ENCODE measurements around the gene CREB3. TPM values are rescaled to one million over a fixed set of nuclear protein-coding genes. Genes with fewer than 3 reads are reported as not detected.

The CREB3 gene
- total RNA-seq, 8 experiments from 2014 or later, result 24.7 to 77.7 (median 56.2) TPM

DNA sequence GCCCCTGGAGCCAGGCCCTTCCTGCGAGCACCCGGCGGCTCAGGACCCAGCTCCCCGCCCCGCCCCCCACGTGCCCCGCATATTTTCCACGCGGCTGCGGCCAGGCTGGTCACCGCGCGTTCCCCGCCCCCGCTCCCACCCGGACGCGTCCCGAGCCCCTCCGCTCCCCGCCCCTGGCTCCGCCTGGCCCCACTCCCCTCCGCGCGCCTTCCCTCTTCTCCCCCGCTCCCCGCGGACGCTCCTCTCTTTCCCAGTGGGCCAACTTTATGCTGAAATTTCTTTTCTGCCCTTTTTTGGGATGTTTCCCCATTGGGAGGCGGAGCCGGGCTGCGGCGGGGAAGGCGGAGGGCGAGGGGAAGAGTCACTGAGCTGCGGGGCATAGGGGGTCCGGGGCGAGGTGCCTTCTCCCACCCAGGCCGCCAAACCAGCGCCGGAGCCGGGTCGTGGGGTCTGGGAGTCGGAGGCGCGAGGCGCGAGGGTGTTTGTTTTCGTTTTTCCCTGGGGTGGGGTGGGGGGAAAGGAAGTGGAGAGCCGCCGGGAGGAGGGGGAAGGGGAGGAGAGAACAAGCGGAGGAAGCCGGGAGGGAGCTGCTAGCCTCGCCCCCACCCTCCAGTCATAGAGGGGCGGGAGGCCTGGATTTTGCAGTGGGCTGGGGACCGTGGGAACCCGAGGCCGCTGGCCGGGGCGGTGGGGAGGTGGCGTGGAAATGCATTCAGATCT lies 41.7 kb upstream of the CREB3 start:
- H3K27ac ChIP-seq, result no peak overlapping the region
- ATAC-seq (replicated peaks in 6 of 8), result peak; percentile 49 to 66 (median 59)
- peaks cover 0 to 18% of the 10 kb centered on the region in 2 donors for H3K4me1 ChIP-seq (replicated peaks in 1 of 2)
- in situ Hi-C loops (cut with MboI; ENCODE audit: low pct_unique_long_range_greater_than_20kb in 2 of 9, low sequenced_read_pairs in 9 of 9, unreplicated experiment in 9 of 9), result no loop called here
- H3K4me3 ChIP-seq, result peak overlapping the region; percentile 23 to 45 (median 37)
- no CpG with 5 or more reads among the region's 61 CpGs for WGBS, 10 experiments

DNA sequence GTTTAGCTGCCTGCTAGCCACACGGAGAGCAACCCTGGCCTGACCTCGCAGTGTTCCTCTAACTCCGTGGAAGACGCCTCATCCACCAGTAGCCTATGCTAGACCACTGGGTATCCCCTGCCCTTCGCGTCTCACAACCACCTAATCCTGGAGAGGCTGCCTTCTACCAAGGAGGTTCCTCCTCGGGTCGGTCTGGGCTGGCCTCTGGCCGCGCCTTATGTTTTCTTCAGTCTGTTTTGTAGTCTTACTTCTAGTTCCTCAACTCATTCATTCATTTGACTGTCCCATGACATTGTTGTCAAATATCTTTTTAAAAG lies 41.2 kb upstream of the CREB3 start:
- Histone ChIP-seq H3K4me1 (replicated peaks in 1 of 2) (peaks cover 0 to 18% of the 10 kb centered on the region in 2 donors), H3K27ac (no peak overlapping the region), H3K4me3 (peak overlapping the region in 4 of 5 donors; percentile 29 to 45 (median 41))
- ATAC-seq (replicated peaks in 6 of 8), result peak in 1 of 8 experiments; percentile 13
- in situ Hi-C loops (cut with MboI; ENCODE audit: low pct_unique_long_range_greater_than_20kb in 2 of 9, low sequenced_read_pairs in 9 of 9, unreplicated experiment in 9 of 9), result no loop called here
- WGBS, 10 experiments, result 30 to 100% (median 56%) methylated on average over 1 to 4 of the region's 10 CpGs; no CpG with 5 or more reads in 7 of the 10 experiments

DNA sequence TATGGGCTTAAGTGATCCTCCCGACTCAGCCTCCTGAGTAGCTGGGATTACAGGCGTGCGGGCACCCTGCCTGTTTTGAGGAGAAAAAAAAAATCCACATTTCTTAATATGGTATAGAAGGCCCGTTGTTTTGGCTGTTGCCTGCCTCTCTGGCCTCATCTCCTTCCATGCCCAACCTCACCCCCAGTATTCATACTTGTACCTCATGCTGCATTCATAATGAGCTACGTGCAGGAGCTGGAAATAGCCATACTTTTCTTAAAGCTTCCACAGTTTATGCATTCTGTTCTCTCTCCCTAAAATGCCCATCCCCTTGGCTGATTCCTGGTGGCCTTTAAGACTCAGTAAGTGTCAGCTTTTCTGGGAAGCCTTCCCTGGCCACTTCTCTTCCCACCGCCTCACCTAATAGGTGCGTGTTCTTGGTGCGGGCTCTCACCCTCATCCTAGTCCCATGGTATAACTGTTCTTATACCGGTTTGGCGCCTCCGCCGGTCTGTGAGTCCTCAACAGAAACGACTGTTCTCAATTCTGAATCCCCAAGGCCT lies 40.6 kb upstream of the CREB3 start:
- peaks cover 0 to 18% of the 10 kb centered on the region in 2 donors for H3K4me1 ChIP-seq (replicated peaks in 1 of 2)
- no peak overlapping the region for H3K27ac ChIP-seq
- H3K4me3 ChIP-seq, result no peak overlapping the region
- 50 to 93% (median 74%) methylated on average over 2 to 11 of the region's 13 CpGs; no CpG with 5 or more reads in 1 of the 10 experiments for WGBS, 10 experiments
- no peak for ATAC-seq (replicated peaks in 6 of 8)
- in situ Hi-C loops (cut with MboI; ENCODE audit: low pct_unique_long_range_greater_than_20kb in 2 of 9, low sequenced_read_pairs in 9 of 9, unreplicated experiment in 9 of 9), result no loop called here

DNA sequence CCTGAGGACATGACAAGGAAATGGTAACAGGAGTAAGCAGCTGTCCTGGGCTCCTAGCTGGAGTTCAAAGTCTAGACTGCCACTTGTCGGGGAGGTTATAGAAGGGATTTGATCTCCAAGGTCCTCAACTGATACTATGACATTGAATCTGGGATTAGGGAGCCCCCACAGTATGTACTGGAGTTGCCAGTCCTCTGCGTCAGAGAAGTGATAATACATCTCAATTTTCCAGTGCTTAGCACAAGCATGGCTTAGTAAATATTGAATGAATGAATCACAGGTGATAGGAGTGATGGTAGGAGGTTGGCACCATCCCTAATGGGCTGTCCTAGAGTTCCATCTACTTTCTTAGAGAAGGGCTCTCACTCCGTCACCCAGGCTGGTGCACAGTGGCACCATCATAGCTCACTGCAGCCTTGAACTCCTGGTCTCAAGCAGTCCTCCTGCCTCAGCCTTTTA lies 36.5 kb upstream of the CREB3 start:
- in situ Hi-C loops (cut with MboI; ENCODE audit: low pct_unique_long_range_greater_than_20kb in 2 of 9, low sequenced_read_pairs in 9 of 9, unreplicated experiment in 9 of 9), result no loop called here
- ATAC-seq (replicated peaks in 6 of 8), result peak in 1 of 8 experiments; percentile 5
- peaks cover 0 to 3% of the 10 kb centered on the region in 2 donors for H3K4me1 ChIP-seq (replicated peaks in 1 of 2)
- H3K4me3 ChIP-seq, result no peak overlapping the region
- WGBS, 10 experiments, result 90 to 100% (median 100%) methylated on average over 1 to 2 of the region's 3 CpGs; no CpG with 5 or more reads in 4 of the 10 experiments
- no peak overlapping the region for H3K27ac ChIP-seq

DNA sequence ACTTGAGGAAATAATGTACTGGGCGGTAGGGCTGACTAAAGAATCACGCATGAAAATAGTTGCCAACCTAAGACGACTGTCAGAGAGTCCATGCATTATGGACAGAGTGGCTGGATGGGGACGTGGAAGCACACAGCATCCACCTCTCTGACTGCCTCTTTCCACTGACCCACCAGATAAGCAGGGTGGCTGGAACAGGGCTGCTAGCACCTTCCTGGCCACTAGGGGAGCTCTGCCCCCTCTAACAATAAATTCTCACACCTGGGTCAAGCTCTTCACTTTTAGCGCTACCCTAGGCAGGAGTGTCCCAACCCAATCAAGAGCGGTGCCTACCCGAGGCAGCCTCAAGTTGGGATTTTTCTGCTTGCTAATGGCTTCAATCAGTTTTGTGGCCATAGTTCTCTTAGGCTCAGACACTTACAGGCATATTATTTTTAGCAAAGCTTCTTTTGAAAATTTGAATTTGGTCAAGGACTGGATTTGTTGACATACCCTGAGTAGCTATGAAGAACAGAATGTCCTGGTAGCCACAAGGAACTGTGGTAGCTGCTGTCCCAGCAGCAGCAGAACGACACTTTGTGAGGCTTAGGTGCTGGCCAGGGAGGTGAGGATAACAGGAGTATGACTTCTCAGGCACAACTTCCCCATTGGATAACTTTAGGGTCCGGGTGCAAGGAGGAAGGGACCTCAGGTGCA lies 35.8 kb upstream of the CREB3 start:
- in situ Hi-C loops (cut with MboI; ENCODE audit: low pct_unique_long_range_greater_than_20kb in 2 of 9, low sequenced_read_pairs in 9 of 9, unreplicated experiment in 9 of 9), result no loop called here
- no peaks in the 10 kb centered on the region for H3K4me1 ChIP-seq (replicated peaks in 1 of 2)
- H3K27ac ChIP-seq, result no peak overlapping the region
- 10 to 62% (median 41%) methylated on average over 2 to 8 of the region's 9 CpGs; no CpG with 5 or more reads in 2 of the 10 experiments for WGBS, 10 experiments
- peak; percentile 67 to 85 (median 76) for ATAC-seq (replicated peaks in 6 of 8)
- no peak overlapping the region for H3K4me3 ChIP-seq

DNA sequence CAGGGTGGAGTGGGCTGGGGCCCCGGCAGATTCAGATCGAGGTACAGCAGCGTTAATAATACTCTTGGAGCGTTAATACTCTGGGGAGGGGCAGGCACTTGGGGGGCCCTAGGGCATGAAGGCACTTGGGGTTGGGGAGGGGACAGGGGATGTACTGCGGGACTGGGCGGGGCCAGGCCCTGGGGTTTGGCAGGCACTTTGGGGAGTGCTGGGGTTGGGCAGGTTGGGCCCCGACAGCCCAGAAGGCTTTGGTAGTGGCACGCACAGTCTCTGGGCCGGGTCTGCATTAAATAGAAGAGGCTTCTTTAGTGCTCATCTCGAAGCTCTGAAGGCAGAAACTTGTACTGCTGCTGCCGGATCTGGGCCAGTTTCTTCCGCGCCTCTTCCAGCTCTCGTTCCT lies 35.0 kb upstream of the CREB3 start:
- WGBS, 10 experiments, result 60 to 100% (median 82%) methylated on average over 2 to 5 of the region's 14 CpGs; no CpG with 5 or more reads in 6 of the 10 experiments
- peak in 3 of 8 experiments; percentile 13 to 35 (median 22) for ATAC-seq (replicated peaks in 6 of 8)
- Histone ChIP-seq H3K27ac (no peak overlapping the region), H3K4me3 (no peak overlapping the region), H3K4me1 (replicated peaks in 1 of 2) (no peaks in the 10 kb centered on the region)
- in situ Hi-C loops (cut with MboI; ENCODE audit: low pct_unique_long_range_greater_than_20kb in 2 of 9, low sequenced_read_pairs in 9 of 9, unreplicated experiment in 9 of 9), result no loop called here

DNA sequence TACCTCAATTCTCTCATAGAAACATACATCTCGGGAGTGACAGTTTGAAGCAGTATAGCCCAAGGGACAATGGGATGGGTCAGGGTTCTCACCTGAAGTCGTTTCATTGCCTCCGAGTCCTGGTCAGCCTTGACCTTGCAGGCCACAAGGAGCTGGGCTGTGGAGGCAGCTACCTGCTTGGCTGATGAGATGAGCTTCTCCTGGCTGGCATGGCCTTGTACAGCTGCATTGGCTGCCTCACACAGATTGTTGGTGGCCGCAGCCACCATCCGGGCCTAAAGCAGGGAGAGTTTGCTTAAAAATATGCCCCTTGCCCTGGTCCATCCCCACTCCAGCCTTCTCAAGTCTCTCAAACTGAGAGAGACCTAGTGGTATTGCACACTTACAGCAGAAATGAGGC lies 34.2 kb upstream of the CREB3 start:
- in situ Hi-C loops (cut with MboI; ENCODE audit: low pct_unique_long_range_greater_than_20kb in 2 of 9, low sequenced_read_pairs in 9 of 9, unreplicated experiment in 9 of 9), result no loop called here
- 83 to 100% (median 96%) methylated on average over 1 to 4 of the region's 5 CpGs; no CpG with 5 or more reads in 4 of the 10 experiments for WGBS, 10 experiments
- no peaks in the 10 kb centered on the region for H3K4me1 ChIP-seq (replicated peaks in 1 of 2)
- H3K4me3 ChIP-seq, result no peak overlapping the region
- H3K27ac ChIP-seq, result no peak overlapping the region
- ATAC-seq (replicated peaks in 6 of 8), result no peak

DNA sequence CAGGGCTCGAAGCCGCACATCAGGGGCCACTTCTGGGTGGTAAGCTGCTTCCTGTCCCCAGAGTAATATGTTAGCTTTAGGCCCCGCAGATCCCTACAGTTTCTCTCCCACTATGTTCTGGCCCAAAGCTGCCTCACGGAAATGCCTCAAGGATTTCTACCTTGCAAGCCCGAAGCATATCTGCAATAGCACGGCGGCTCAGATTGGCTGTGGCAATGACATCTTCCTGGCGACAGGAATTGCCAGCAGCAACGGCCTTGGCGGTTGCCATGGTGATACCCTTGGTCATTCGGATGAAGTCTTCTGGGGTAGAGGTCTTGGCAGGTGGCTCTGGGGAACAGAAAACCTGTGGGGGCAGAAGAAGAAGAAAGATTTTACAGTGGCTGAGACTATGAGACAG lies 32.4 kb upstream of the CREB3 start:
- no peak for ATAC-seq (replicated peaks in 6 of 8)
- in situ Hi-C loops (cut with MboI; ENCODE audit: low pct_unique_long_range_greater_than_20kb in 2 of 9, low sequenced_read_pairs in 9 of 9, unreplicated experiment in 9 of 9), result no loop called here
- Histone ChIP-seq H3K4me1 (replicated peaks in 1 of 2) (no peaks in the 10 kb centered on the region), H3K4me3 (no peak overlapping the region), H3K27ac (no peak overlapping the region)
- 69 to 100% (median 96%) methylated on average over 1 to 6 of the region's 11 CpGs; no CpG with 5 or more reads in 3 of the 10 experiments for WGBS, 10 experiments

DNA sequence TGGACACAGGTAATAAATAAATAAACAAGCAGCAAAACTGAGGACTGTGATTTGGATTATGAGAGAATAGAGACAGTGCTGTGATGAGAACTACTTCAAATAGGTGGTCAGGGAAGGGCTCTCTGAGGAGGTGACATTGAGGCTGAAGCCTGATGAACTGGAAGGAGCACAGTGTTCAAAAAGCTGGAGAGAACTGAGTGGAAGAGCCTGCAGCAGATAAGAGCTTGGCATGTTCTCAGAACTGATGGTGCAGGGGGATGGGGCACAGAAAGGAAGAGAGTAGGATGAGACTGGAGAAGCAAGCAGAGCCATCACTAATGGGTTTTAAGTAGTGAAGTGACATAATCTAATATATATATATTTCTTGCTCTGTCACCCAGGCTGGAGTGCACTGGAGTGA lies 31.5 kb upstream of the CREB3 start:
- no peaks in the 10 kb centered on the region for H3K4me1 ChIP-seq (replicated peaks in 1 of 2)
- H3K4me3 ChIP-seq, result no peak overlapping the region
- no peak overlapping the region for H3K27ac ChIP-seq
- in situ Hi-C loops (cut with MboI; ENCODE audit: low pct_unique_long_range_greater_than_20kb in 2 of 9, low sequenced_read_pairs in 9 of 9, unreplicated experiment in 9 of 9), result no loop called here
- no peak for ATAC-seq (replicated peaks in 6 of 8)

DNA sequence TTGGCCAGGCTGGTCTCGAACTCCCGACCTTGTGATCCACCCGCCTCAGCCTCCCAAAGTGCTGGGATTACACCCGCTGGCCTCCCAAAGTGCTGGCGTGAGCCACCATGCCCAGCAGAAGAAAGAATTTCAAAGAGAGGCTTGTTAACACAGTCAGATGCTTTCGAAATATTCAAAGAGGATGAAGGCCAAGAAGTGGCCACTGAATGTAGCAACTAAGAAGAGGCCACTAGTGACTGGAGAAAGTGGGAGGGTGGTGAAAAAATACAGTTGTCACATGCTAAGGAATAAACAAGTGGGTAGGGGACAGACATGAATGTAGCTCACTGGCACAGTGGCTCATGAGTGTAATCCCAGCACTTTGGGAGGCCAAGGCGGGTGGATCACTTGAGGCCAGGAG lies 29.8 kb upstream of the CREB3 start:
- no peak for ATAC-seq (replicated peaks in 6 of 8)
- WGBS, 10 experiments, result 100% methylated on average over 1 to 4 of the region's 7 CpGs; no CpG with 5 or more reads in 4 of the 10 experiments
- Histone ChIP-seq H3K4me3 (no peak overlapping the region), H3K4me1 (replicated peaks in 1 of 2) (no peaks in the 10 kb centered on the region), H3K27ac (no peak overlapping the region)
- in situ Hi-C loops (cut with MboI; ENCODE audit: low pct_unique_long_range_greater_than_20kb in 2 of 9, low sequenced_read_pairs in 9 of 9, unreplicated experiment in 9 of 9), result no loop called here

DNA sequence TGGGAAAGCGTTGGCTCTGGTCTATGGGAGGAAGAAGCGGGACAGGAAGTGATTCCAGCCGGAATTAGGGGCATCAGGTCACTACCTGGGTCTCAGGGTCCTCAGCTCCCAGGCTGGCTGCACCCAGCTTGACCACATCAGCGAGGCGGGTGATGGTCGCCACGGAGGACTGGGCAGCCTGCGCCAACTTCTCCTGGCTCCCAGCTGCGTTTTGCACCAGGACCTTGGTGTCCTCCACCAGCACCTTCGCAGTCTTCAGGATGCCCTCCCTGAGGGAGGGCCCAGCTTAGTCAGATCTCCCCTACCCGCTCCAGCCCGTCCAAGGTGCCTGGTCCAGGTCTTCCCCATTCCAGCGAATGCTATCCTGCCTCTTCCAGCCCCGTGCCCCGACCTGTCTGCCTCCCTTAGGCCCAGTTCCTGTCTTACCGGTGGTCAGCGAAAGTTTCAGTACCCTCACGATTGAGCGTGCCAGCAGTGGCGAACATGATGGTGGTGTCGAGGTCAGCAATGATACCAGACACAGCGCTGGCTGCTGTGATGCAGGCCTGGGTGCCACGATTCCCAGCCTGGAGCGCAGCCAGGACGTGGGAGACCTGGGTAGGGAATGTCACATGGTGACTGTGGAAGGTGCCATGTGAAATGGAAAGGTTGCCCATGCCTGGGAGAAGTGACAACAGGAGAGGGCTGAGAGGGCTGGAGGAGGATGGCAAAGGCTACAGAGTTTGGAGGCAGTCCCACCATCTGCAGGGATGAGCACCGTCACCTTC lies 28.4 kb upstream of the CREB3 start:
- ATAC-seq (replicated peaks in 6 of 8), result no peak
- no peaks in the 10 kb centered on the region for H3K4me1 ChIP-seq (replicated peaks in 1 of 2)
- WGBS, 10 experiments, result 80 to 100% (median 100%) methylated on average over 1 to 17 of the region's 26 CpGs; no CpG with 5 or more reads in 3 of the 10 experiments
- H3K27ac ChIP-seq, result no peak overlapping the region
- no peak overlapping the region for H3K4me3 ChIP-seq
- in situ Hi-C loops (cut with MboI; ENCODE audit: low pct_unique_long_range_greater_than_20kb in 2 of 9, low sequenced_read_pairs in 9 of 9, unreplicated experiment in 9 of 9), result no loop called here

DNA sequence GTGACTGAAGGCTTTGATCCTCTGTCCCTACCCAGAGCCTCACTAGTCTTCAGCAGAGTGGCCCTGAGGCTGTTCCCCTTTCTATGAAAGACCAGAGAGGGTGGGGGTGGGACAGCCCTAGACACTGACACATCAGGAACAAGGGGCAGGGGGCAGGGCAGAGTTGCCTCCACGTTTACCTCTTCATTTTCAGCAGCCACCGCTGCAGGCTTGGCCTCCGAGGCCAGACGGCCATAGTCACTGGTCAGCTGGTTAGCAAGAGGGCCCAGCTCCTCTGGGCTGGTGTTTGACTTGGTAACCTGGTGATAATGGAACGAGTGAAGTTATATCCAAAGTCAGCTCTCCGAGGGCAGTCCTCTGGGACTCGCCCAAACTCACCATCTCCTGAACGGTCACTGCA lies 27.1 kb upstream of the CREB3 start:
- Histone ChIP-seq H3K27ac (no peak overlapping the region), H3K4me3 (no peak overlapping the region), H3K4me1 (replicated peaks in 1 of 2) (no peaks in the 10 kb centered on the region)
- WGBS, 10 experiments, result 80 to 88% (median 83%) methylated on average over 1 to 3 of the region's 8 CpGs; no CpG with 5 or more reads in 7 of the 10 experiments
- no peak for ATAC-seq (replicated peaks in 6 of 8)
- in situ Hi-C loops (cut with MboI; ENCODE audit: low pct_unique_long_range_greater_than_20kb in 2 of 9, low sequenced_read_pairs in 9 of 9, unreplicated experiment in 9 of 9), result no loop called here
